Body of pancreas (tissue), 4 donors: ENCODE measurements around the gene SLC49A4. TPM values are rescaled to one million over a fixed set of nuclear protein-coding genes. Genes with fewer than 3 reads are reported as not detected.

Source experiments
- ATAC-seq: fragments of 150-250 bp; one replicate; pipeline ENCODE4 v1.9.1; 2016
- DNase-seq, 4 donors: peaks; one replicate each; pipeline ENCODE4 v3.0.0-alpha.2; 2019
- H3K27ac ChIP-seq, 4 donors: fragments of 200-600 bp; sonication (generic); 1 replicate in 3 of 4; 2 replicates in 1 of 4; pipeline versions ENCODE4 v1.5.1 to v1.6.1; 2016 to 2019; ENCODE audit warnings: mild to moderate bottlenecking in 1 of 4, mixed read lengths in 1 of 4, moderate library complexity in 1 of 4
- H3K27me3 ChIP-seq, 2 donors: fragments of 200-600 bp; sonication (generic); one replicate each; pipeline ENCODE4 v1.6.0; 2016; ENCODE audit warnings: mild to moderate bottlenecking in 1 of 2
- H3K36me3 ChIP-seq, 2 donors: fragments of 200-600 bp; sonication (generic); replicated peaks in 1 of 2; 2 replicates each; pipeline ENCODE4 v1.5.1; 2016; ENCODE audit warnings: low read depth in 2 of 2; ENCODE audit not compliant: insufficient read depth in 1 of 2
- H3K4me1 ChIP-seq: fragments of 200-600 bp; sonication (generic); one replicate; pipeline ENCODE4 v1.6.0; 2016
- H3K4me3 ChIP-seq, 2 donors: fragments of 200-600 bp; sonication (generic); 1 replicate in 1 of 2; 2 replicates in 1 of 2; pipeline ENCODE4 v1.5.1; 2016 to 2019
- H3K9me3 ChIP-seq, 3 donors: fragments of 200-600 bp; sonication (generic); 1 replicate in 2 of 3; 2 replicates in 1 of 3; pipeline ENCODE4 v1.5.1; 2016
- POLR2A ChIP-seq, 3 donors: fragments of 450-650 bp; IDR thresholded peaks; one replicate each; pipeline ENCODE4 v1.6.1; 2016; ENCODE audit warnings: antibody characterized with exemption in 3 of 3, mild to moderate bottlenecking in 2 of 3
- WGBS, 2 donors: methylation state at CpG; one replicate each; pipeline ENCODE4 v1.1.5; 2017; 5-methylcytosine and 5-hydroxymethylcytosine counted together
- intact Hi-C: fragments of 100-400 bp; cut with DNase I; formaldehyde crosslinking; loops from one replicate; pipeline ENCODE4 v1.15.1; 2023
- total RNA-seq, 2 donors: library from RNA; depleted of rRNA; stranded (reverse); fragments of >200 nt; gene quantifications; one replicate each; pipeline ENCODE4 v1.1.0, GENCODE V29; 2016
- TF ChIP-seq, protein P1 (sequence below), 7 experiments: fragments of 450-650 bp in 4 of 7; fragments of 200-600 bp in 3 of 7; sonication (generic) in 3 of 7; IDR thresholded peaks; one replicate each; pipeline ENCODE4 v1.5.1; 2016 to 2019; ENCODE audit warnings: antibody characterized with exemption in 7 of 7

The SLC49A4 gene
- total RNA-seq, 2 donors from 2014 or later: 20.8 to 23.6 TPM

DNA sequence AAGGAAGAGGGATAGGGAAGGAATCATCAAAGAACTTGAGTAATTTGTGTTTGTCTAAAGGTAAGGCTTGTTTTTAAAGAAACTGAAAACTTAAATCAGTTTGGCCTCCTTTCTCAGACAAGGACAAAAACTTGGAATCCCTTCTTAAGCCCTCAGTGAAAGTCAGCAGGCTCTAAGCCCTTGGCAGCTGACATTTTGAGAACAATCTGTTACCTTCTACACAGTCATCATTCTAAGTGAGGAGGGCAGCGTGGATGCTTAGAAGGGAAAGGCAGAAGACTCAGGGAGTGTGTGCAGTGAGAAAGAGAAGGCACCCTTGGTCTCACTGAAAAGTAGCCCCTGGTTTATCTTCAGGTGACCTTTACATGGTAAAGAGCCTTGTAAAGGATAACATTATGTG is 12.1 kb upstream of the SLC49A4 start:
- intact Hi-C loops: no loop called here
- 89 to 95% methylated on average over 1 of the region's 1 CpG for WGBS, 2 donors
- no peaks in the 10 kb centered on the region for H3K36me3 ChIP-seq

GRCh38 chr3:122784436-122784835 is 10.4 kb upstream of the SLC49A4 start:
- WGBS, 2 donors: 80 to 97% methylated on average over 1 of the region's 1 CpG
- ATAC-seq (no peak), DNase-seq (no peak)
- H3K27ac ChIP-seq: no peak overlapping the region
- no peaks in the 10 kb centered on the region for H3K36me3 ChIP-seq
- TF ChIP-seq, protein P1, sequence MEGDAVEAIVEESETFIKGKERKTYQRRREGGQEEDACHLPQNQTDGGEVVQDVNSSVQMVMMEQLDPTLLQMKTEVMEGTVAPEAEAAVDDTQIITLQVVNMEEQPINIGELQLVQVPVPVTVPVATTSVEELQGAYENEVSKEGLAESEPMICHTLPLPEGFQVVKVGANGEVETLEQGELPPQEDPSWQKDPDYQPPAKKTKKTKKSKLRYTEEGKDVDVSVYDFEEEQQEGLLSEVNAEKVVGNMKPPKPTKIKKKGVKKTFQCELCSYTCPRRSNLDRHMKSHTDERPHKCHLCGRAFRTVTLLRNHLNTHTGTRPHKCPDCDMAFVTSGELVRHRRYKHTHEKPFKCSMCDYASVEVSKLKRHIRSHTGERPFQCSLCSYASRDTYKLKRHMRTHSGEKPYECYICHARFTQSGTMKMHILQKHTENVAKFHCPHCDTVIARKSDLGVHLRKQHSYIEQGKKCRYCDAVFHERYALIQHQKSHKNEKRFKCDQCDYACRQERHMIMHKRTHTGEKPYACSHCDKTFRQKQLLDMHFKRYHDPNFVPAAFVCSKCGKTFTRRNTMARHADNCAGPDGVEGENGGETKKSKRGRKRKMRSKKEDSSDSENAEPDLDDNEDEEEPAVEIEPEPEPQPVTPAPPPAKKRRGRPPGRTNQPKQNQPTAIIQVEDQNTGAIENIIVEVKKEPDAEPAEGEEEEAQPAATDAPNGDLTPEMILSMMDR (IDR thresholded peaks at IDR 0.05): no peak
- no peak for TF ChIP-seq POLR2A (IDR thresholded peaks at IDR 0.05)
- H3K4me3 ChIP-seq: no peak overlapping the region
- H3K27me3 ChIP-seq: no peaks in the 10 kb centered on the region
- intact Hi-C loops: no loop called here
- peaks cover 9% of the 10 kb centered on the region for H3K4me1 ChIP-seq
- H3K9me3 ChIP-seq: no peaks in the 10 kb centered on the region

More for the DNA sequence above, 12.1 kb upstream of the SLC49A4 start:
- Histone ChIP-seq H3K27me3 (no peaks in the 10 kb centered on the region), H3K27ac (no peak overlapping the region), H3K4me1 (peaks cover 9% of the 10 kb centered on the region), H3K4me3 (no peak overlapping the region), H3K9me3 (no peaks in the 10 kb centered on the region)
- TF ChIP-seq, protein P1 (IDR thresholded peaks at IDR 0.05): no peak
- TF ChIP-seq POLR2A (IDR thresholded peaks at IDR 0.05): no peak
- DNase-seq: no peak
- ATAC-seq: no peak

DNA sequence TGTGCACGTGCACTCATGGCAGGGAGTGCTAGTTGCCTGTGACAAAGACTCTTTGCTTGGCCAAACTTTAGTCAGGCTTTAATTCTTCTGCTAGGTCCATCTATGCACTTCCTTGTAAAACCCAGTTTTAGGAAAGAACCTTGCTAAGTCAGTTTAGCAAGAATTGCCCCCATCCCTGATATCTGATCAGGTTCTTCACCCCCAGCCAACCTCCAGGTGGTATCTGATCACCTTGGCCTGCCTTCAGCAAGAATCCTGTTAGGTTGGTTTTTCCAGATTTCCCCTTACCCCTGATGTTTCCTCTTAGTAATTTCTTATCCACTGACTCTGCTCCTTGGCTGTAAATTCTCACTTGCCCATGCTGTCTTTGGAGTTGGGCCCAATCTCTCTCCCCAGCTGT is 9.6 kb upstream of the SLC49A4 start:
- TF ChIP-seq, protein P1 (IDR thresholded peaks at IDR 0.05): no peak
- no peak for TF ChIP-seq POLR2A (IDR thresholded peaks at IDR 0.05)
- no peak overlapping the region for H3K27ac ChIP-seq
- intact Hi-C loops: no loop called here
- H3K27me3 ChIP-seq: no peaks in the 10 kb centered on the region
- 60 to 72% methylated on average over 1 of the region's 1 CpG for WGBS, 2 donors
- ATAC-seq (no peak), DNase-seq (no peak)
- no peaks in the 10 kb centered on the region for H3K36me3 ChIP-seq
- no peak overlapping the region for H3K4me3 ChIP-seq
- no peaks in the 10 kb centered on the region for H3K9me3 ChIP-seq
- H3K4me1 ChIP-seq: peaks cover 12% of the 10 kb centered on the region

DNA sequence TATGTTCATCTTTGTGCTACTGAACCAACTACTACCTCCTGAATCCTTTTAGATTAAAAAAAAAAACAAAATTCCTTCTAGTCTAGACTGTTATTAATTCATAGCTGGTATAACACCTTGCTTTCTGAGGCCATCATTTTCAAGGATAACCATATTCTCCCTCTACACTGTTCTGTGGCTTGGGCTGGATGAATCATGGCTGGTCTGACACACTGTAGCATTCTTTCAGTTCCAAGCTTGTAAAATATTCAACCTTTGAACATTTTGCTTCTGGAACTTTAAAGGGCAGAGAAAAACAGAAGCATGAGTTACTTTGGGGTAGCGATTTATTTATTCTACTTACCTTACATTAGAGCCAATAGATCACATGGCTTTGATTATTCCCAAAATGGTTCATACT is 8.8 kb upstream of the SLC49A4 start:
- Histone ChIP-seq H3K4me1 (peaks cover 12% of the 10 kb centered on the region), H3K27ac (no peak overlapping the region)
- 80 to 91% methylated on average over 1 of the region's 1 CpG for WGBS, 2 donors

DNA sequence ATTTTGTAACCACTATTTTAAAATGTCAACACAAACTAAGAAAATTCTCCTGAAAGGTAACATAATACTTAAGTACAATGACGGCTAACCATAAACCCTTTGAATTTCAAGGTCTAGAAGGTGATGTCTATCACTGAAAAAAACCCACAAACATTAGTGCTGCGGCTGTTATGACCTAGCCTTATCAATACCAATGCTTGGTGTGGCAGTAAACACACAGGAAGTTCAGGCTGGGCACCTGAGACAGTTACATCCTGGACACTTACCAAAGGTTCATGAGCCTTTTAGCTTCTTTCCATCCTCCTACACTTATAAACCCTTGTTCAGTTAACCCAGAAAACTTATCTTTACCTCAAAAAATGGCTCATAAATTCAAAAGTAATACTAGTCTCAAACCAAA is 7.0 kb upstream of the SLC49A4 start:
- intact Hi-C loops: no loop called here
- H3K9me3 ChIP-seq: no peaks in the 10 kb centered on the region
- no peak for DNase-seq
- no peaks in the 10 kb centered on the region for H3K27me3 ChIP-seq
- H3K36me3 ChIP-seq: no peaks in the 10 kb centered on the region
- ATAC-seq: no peak
- no peak overlapping the region for H3K4me3 ChIP-seq
- WGBS, 2 donors: 52 to 78% methylated on average over 2 of the region's 2 CpGs
- TF ChIP-seq, protein P1 (IDR thresholded peaks at IDR 0.05): no peak
- no peak for TF ChIP-seq POLR2A (IDR thresholded peaks at IDR 0.05)
- no peak overlapping the region for H3K27ac ChIP-seq
- H3K4me1 ChIP-seq: peaks cover 21% of the 10 kb centered on the region

More for the DNA sequence above, 8.8 kb upstream of the SLC49A4 start:
- Histone ChIP-seq H3K4me3 (no peak overlapping the region), H3K9me3 (no peaks in the 10 kb centered on the region), H3K27me3 (no peaks in the 10 kb centered on the region), H3K36me3 (no peaks in the 10 kb centered on the region)
- ATAC-seq (no peak), DNase-seq (no peak)
- intact Hi-C loops: no loop called here
- TF ChIP-seq POLR2A (IDR thresholded peaks at IDR 0.05): no peak
- TF ChIP-seq, protein P1 (IDR thresholded peaks at IDR 0.05): no peak
